Measurements from ENCODE around the gene RELB. TPM values are rescaled to one million over a fixed set of nuclear protein-coding genes. Genes with fewer than 3 reads are reported as not detected.

The RELB gene
- total and polyA plus RNA-seq, 9 of the 15 experiments (the other 6 are each of a cell fraction or from before 2014, with no cell fraction given): 0.15 to 1.1 (median 0.28) TPM; not detected in 2

GRCh38 chr19:45040059-45040771 is 39.0 kb downstream of the RELB start:
- TSS peak; percentile 52 for BruUV-seq (replicated peaks)

More at GRCh38 chr19:45040059-45040771, 39.0 kb downstream of the RELB start:
- ChIA-PET POLR2A (interaction anchor here (1.0 to 1.7 kb wide), 2 partner anchors 31 to 34 kb away, joined by 3 to 5 read pairs; no protein-coding TSS in a partner anchor), CTCF (ENCODE audit: low intra/inter-chr PET ratio) (no interaction called here)
- in situ Hi-C loops (cut with MboI) (no loop called here), intact Hi-C loops (cut with micrococcal nuclease) (no loop called here)
- Histone ChIP-seq H2AFZ (ENCODE audit: low read depth, low read length) (no peak overlapping the region), H3K4me2 (ENCODE audit: insufficient read depth, low read length) (peak overlapping the region; percentile 87), H3K9me1 (ENCODE audit: control insufficient read depth, insufficient read depth, low read length) (peaks cover 5% of the 10 kb centered on the region), H3K79me2 (ENCODE audit: control insufficient read depth, insufficient read depth, low read length) (peaks cover 52% of the 10 kb centered on the region), H3K9me3 (replicated peaks; ENCODE audit: control insufficient read depth, insufficient read depth, low read depth, low read length) (peaks cover 3% of the 10 kb centered on the region; the same call in 1 of the 2 replicates), H3K4me3 (peak overlapping the region; percentile 92; the same call in 1 of the 2 replicates), H3K9ac (ENCODE audit: insufficient read depth in 1 of 2, low read depth in 2 of 2, low read length in 2 of 2) (peak overlapping the region; percentile 91 to 98; a peak in 3 of 4 replicates), H3K27me3 (ENCODE audit: control insufficient read depth in 2 of 2, insufficient read depth in 2 of 2, low read length in 2 of 2) (no peaks in the 10 kb centered on the region), H3K36me3 (ENCODE audit: control insufficient read depth, insufficient read depth, low read length) (peaks cover 50% of the 10 kb centered on the region), H3K27ac (ENCODE audit: extremely low read depth, low read depth, low read length) (no peak overlapping the region), H3K4me1 (replicated peaks in 1 of 2; ENCODE audit: control insufficient read depth in 2 of 2, insufficient read depth in 2 of 2, low read length in 2 of 2) (peaks cover 11 to 32% of the 10 kb centered on the region in 2 experiments; a peak in 4 of 5 replicates), H4K20me1 (replicated peaks; ENCODE audit: control insufficient read depth, insufficient read depth, low read length) (peaks cover 27% of the 10 kb centered on the region)
- TF ChIP-seq SMC3 (conservative IDR thresholded peaks at IDR 0.05; ENCODE audit: insufficient read depth, low read depth, low read length): no peak
- no peak for TF ChIP-seq RAD21 (CRISPR knock-in tag; conservative IDR thresholded peaks at IDR 0.05 in 1 of 2, IDR thresholded peaks at IDR 0.05 in 1 of 2)
- TF ChIP-seq PTBP1 (IDR thresholded peaks at IDR 0.05; ENCODE audit: low read depth, low read length): no peak
- TF ChIP-seq SLC30A9 (CRISPR knock-in tag; IDR thresholded peaks at IDR 0.05): no peak
- TF ChIP-seq TBP (optimal IDR thresholded peaks at IDR 0.05; ENCODE audit: low read depth, low read length): no peak
- TF ChIP-seq DNMT1 (IDR thresholded peaks at IDR 0.05): no peak
- TF ChIP-seq ZNF3 (CRISPR knock-in tag; IDR thresholded peaks at IDR 0.05): no peak
- no peak for TF ChIP-seq EP300 (IDR thresholded peaks at IDR 0.05; ENCODE audit: low read length)
- TF ChIP-seq, protein P1, sequence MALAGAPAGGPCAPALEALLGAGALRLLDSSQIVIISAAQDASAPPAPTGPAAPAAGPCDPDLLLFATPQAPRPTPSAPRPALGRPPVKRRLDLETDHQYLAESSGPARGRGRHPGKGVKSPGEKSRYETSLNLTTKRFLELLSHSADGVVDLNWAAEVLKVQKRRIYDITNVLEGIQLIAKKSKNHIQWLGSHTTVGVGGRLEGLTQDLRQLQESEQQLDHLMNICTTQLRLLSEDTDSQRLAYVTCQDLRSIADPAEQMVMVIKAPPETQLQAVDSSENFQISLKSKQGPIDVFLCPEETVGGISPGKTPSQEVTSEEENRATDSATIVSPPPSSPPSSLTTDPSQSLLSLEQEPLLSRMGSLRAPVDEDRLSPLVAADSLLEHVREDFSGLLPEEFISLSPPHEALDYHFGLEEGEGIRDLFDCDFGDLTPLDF (CRISPR knock-in tag; IDR thresholded peaks at IDR 0.05): no peak
- no peak for TF ChIP-seq MTF1 (CRISPR knock-in tag; IDR thresholded peaks at IDR 0.05; ENCODE audit: borderline replicate concordance)
- no peak for TF ChIP-seq NEUROD1 (IDR thresholded peaks at IDR 0.05; ENCODE audit: borderline replicate concordance, low read depth, low read length, partially characterized antibody)
- TF ChIP-seq KHSRP (IDR thresholded peaks at IDR 0.05): no peak
- peak; percentile 51 for TF ChIP-seq SPI1 (IDR thresholded peaks at IDR 0.05; ENCODE audit: borderline replicate concordance, low read depth, low read length)
- TF ChIP-seq, protein P2, sequence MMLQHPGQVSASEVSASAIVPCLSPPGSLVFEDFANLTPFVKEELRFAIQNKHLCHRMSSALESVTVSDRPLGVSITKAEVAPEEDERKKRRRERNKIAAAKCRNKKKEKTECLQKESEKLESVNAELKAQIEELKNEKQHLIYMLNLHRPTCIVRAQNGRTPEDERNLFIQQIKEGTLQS (IDR thresholded peaks at IDR 0.05): no peak
- TF ChIP-seq, protein P2 (CRISPR knock-in tag; conservative IDR thresholded peaks at IDR 0.05): 0 out of 2 replicates have a peak, but pooled peaks have one; percentile 0
- TF ChIP-seq POLR2AphosphoS2 (IDR thresholded peaks at IDR 0.05; ENCODE audit: low read length): no peak
- TF ChIP-seq HDAC3 (IDR thresholded peaks at IDR 0.05; ENCODE audit: borderline replicate concordance, partially characterized antibody): no peak
- no peak for TF ChIP-seq ZFX (CRISPR knock-in tag; IDR thresholded peaks at IDR 0.05)
- ATAC-seq (no peak), FAIRE-seq (no peak), DNase-seq (ENCODE audit: extremely low read depth in 1 of 4, low spot score in 3 of 4) (no peak)
- 76% methylated on average over 18 of the region's 19 CpGs for WGBS (ENCODE audit: insufficient coverage, low coverage, missing lambda C conversion rate)

Data from K562 (cell line).